CD4-positive, alpha-beta T cell treated with Interferon gamma for 1 hour (primary cell): ENCODE results near the gene CRYBA1.
"Not testable (repeated sequence)": the region's sequence is repeated elsewhere in the genome, so short reads cannot be mapped to it uniquely, and the experiment has no call there.

Source experiments
- DNase-seq: peaks from one replicate; pipeline ENCODE4 v3.0.0-alpha.2; 2020

The CRYBA1 gene

DNA sequence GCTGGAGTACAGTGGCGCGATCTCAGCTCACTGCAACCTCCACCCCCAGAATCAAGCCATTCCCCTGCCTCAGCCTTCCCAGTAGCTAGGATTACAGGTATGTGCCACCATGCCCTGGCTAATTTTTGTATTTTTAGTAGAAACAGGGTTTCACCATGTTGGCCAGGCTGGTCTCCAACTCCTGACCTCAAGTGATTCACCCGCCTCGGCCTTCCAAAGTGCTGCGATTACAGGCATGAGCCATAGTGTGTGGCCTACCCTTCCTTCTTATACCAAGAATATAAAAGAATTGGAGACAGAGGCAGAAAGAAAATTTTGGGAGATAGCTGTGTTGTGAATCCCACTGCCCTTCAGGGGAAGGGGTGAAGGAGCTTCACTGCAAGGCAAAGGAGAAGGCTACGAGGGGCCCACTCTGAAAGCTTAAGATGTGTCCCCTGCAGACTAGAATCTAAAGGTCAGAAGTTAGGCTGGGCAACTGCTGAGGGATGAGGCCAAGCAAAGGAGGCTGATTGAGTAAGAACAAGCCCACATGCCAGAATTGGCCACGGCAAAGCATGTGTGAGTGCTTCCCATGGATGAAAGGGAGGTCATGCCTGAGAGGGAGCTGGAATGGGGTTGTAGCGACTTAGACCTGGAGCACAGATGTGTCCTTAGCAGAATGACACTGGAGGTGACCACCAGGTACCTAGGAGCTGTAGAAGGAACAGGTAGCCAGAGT is 8.4 kb upstream of the CRYBA1 start:
- no peak for DNase-seq

DNA sequence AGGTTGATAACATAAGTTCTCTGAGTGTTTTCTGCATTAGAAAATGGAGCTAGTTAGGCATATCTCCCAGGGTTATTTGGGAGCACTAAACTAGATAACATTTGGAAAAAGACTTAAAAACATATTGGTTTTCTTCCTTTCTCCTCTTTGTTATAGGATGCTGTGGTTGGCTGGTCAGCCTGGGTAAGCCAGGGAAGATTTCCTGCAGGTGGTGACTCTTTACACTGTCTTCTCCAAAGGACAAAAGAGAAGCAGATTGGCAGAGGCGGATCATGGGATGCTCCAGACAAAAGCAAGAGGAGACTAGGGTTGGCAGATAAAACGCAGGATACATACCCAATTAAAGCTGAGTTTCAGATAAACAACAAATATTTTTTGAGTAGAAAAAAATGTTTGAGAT is 6.2 kb upstream of the CRYBA1 start:
- no peak for DNase-seq

DNA sequence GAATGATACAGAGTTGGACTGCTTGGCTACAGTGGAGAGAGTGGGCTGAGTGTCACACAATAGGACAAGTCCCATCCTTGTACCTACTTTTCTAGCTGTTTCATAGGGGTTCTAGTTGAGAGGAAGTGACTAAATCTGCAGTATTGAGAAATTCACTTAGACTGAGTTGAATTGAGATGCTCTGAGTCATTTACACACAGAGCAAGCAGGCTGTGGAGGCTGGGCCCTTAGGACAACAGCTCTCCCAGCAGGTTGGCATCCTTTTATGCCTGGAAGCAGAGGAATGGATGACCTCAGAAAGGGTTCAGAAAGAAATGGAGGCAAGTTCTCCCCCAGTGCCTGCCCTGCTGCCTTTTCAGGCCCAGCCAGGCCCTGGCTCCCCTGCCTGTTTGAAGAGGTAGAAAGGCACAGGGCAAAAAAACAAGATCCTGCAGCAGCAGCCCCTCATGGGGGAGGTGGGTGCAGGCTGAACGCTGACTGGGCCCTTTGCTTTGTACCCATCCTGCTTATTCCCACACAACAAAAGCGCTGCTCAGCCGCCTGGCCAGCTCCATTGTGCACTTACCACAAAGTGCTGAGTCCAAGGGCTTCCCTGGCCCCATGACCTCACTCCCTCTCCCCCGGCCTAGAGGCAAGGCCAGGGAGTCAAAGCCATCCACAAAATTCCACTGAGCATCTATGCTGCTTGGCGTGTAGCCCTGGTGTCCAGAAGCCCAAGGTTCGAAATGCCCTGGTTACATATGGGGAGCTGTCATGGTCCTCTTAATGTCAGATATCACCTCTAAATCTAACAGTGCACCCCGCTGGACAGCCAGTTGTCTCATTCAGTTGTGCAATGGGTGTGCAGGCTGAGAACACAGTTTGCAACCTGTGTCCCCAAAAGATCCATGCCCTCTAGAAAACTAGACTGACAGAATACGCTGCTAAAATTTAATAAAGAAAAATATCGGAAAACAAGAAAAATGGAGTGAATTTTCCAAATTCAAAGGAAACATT is 5.4 kb upstream of the CRYBA1 start:
- DNase-seq = peak; percentile 45

DNA sequence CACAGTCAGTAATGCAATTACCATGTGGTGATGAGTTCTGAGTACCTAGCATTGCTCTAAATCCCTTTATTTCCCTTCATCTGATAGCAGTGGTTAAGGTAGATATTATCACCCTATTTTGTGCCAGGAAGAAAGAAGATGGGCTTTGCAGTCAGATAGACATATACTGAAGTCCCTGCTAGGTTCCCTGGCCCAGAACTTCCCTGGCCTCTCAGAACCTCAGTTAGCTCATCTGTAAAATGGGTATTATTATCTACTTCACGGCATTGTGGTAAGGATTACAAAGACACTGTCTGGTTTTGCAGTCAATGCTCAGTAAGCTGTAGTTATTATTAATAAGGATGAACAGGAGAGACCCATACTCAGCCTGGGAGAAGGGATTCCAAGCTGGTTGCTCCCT is 4.6 kb upstream of the CRYBA1 start:
- no peak for DNase-seq

DNA sequence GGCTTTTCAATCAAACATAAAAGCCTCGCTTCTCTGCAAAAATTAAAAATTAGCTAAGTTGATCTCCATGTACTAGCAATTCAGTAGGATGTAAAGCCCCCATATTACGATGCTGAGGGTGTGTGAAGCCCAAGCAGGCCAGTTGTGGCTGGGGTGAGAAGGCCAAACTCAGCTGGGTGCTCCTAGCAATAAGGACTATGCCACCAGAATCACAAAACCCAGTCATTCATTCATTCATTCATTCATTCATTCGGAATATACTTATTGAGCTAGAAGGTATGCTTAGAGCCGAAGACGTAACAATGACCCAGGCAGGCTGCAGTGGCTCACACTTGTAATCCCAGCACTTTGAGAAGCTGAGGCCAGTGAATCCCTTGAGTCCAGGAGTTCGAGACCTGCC is 3.9 kb upstream of the CRYBA1 start:
- DNase-seq = no peak

DNA sequence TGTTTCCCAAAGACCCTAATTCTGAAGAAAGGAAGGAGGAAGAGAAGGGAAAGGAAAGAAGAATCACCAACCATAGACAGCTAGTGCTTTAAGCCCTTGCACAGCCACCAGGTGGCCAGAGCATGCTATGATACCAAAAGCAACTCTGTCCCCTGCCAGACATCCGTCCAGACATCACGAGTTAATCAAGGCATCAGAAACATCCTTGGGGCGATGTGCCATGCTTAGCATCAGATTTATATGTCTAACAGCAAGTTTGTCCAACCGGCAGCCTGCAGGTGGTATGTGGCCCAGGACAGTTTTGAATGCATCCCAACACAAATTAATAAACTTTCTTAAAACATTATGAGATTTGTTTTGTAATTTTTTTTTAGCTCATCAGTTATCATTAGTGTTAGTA is 2.9 kb upstream of the CRYBA1 start:
- DNase-seq = no peak

DNA sequence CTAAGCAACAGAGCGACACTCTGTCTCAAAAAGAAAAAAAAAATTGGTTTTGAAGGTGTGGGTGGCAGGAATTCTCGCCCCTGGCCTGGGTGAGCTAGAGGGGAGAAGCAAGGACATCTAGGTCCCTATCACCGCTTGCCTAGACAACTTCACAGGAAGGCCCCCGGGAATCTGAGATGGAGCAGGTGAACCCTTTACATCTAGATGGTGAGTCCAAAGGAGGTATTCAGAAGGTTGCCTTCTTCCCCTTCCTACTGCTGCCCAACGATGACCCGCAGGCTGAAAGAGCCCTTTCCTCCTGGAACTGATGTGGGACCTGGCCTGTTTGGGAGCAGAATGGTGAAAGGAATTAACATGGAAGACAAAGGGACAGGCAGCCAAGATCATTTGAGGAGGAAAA is 1.3 kb upstream of the CRYBA1 start:
- DNase-seq = no peak

DNA sequence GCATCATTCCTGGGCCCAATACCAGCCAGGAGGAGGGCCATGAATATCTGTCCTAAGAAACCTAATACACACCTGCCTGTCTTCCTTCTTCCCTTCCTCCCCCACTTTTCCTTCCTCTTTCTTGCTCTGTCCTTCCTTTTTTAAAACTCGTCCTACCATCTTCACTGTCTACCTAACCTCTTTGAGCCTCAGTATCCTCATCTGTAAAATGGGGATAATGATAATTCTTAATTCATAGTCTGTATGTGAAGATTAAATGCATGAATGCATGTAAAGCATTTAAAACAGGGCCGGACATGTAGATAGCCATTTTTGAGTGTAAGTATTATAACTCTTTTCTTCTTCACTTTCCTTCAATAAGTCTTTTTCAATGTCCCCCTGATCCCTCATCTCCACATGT is 560 bp downstream of the CRYBA1 start:
- DNase-seq = no peak

DNA sequence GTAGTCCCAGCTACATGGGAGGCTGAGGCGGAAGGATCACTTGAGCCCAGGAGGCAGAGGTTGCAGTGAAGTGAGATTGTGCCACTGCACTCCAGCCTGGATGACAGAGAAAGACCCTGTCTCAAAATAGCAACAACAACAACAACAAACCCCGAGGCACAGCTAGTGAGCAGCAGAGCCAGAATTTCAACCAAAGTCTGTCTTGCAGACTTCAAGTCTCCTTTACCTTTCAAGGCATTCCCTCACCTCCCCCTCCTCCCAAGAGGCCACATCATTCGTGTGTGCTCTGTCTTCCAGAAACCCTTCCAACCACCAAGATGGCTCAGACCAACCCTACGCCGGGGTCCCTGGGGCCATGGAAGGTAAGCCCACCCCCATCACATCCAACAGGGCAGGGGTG is 2.2 kb downstream of the CRYBA1 start:
- DNase-seq = no peak

DNA sequence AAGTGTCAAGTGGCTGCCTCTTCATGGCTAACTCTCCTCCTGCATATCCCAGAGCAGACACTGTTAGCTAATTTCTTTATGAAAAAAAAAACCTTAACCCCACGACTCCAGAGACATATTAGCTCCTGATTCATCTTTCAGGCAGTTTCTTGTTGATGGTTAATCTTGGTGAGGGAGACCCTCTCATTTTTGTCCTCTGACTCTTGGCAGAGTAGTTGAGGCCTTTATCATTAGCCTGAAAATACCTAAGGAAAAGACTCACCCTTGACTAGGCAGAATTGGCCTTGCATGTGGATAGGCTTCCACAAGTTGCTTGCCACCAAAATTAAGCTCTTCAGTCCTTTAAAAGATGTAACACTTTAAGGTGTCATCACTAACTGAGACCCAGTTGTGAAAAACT is 4.0 kb downstream of the CRYBA1 start:
- DNase-seq = no peak

DNA sequence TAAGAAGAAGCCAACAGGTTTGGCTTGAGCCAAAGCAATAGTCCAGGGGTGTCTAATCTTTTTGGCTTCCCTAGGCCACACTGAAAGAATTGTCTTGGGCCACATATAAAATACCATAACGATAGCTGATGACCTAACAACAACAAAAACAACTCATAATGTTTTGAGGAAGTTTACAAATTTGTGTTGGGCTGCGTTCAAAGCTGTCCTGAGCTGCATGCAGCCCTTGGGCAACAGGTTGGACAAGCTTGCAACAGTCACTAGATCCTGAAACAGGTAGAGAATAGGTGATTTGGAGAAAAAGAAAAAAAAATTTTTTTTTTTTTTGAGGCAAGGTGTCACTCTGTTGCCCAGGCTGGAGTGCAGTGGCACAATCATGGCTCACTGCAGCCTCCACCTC is 4.5 kb downstream of the CRYBA1 start:
- no peak for DNase-seq

DNA sequence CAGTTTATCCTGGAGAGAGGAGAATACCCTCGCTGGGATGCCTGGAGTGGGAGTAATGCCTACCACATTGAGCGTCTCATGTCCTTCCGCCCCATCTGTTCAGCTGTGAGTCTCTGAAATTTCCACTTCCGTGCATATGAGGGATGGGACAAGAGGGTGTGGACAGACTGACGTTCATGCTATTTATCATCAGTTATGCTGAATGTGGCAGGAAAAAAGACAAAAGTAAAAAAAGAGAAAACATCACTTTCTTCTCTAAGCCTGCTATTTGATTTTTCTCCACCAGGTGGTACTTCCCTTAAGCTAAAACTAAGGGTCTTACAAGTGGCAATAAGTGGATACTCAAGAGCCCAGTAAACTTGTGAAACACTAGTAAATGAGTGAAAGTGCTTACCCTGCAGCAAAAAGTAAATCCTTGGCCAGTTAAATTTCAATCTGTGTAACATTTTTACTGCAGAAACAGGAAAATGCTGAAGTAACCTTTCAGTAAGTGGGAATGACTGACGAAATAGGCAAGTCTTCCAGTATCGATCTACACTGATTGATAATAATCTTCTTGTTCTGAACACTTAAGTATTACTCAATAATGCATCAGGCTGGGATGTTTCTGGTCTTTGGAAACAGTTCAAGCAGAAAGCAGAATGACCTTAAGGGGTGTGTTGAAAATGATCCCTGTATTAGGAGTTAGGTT is 5.6 kb downstream of the CRYBA1 start:
- no peak for DNase-seq

DNA sequence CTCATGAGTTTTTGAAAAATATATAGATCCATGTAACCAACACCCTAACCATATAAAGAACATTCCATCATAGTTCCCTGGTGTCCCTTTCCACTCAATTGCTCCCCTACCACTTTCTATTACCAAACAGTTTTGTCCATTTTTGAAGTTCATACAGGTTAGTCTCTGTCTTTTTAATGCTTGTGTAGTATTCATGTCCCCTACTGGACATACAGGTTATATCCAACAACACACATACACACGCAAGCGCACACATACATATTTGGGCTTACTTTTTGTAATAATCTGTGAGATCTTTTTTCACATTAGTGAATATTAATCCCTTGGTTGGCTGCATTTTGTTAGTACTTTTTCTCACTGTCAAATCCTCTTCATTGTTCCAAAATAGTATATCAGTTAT is 6.4 kb downstream of the CRYBA1 start:
- DNase-seq = no peak

DNA sequence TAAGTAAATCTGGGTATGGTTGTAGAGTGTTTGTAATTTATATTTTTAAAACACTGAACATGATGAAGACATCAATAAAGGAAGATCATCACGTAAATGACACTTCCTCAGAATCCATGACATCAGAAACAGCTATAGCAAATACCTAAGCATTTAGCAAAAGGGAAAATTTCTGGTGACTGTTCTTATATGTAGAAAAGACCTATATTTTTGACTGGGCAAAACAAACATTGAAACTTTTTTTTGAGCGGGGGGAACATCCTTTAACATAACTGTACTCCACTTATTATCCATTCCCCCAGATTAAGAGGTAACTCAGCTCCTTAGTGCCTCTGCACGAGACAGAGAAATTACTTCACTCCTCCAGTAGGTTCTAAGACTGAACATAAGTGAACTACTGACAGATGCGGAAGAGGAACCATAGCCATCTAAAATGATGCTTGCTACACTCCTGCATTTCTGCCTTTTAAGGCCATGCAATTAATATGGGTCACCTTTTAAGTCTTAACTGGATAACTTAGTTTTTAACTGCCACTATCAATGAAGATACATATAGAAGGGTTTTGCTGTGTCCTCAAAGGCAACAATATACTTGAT is 9.4 kb downstream of the CRYBA1 start:
- DNase-seq = no peak

DNA sequence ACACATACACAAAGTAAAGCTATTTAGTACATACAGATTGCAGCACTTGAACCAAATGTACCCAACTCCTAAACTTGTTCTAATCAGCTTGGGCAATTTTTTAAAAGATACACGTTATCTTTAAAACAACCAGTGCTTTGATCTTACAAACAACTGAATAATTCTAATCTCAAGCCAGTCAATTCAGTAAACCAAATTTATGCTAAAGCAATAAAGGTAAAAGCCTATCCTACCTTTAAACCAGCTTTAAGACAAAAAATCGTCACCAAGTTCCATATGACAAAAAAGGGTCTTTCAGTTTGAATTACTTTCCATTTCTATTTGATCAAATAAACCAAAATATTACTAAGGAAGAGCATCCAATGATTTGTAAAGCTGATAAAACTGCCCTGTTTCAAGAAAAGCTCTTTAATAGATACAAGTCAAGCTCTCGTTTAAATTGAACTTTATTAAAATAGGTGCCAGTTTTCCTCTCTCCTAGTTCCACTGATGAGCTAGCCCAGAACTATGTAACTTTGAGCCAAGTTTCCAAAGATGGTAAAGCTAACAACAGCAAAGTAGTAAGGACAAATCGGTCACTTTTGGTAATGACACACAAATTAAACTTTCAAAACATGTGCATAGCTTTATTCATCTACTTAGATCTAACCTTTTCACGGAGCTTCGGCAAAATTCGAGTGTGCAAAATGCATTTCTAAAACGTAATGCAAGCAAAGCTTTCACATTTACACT is 10.2 kb downstream of the CRYBA1 start:
- no peak for DNase-seq

DNA sequence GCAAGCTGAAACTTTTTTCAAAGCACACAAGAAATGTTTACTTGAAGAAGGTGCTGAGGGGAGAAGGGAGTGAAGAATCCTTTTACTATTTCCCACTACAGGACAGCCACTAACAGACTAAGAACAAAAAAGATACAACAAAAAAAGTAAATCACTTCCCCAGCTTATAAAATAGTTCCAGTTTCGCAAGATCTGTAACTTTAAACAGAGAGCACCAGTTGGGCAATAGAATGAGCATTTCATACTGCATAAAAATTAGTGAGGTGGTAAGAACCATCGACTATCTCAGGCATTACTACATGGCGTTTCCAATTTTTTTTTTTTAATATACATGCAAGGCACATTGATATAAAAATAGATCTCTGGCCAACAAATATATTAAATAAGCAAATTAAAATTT is 11.1 kb downstream of the CRYBA1 start:
- DNase-seq = no peak

DNA sequence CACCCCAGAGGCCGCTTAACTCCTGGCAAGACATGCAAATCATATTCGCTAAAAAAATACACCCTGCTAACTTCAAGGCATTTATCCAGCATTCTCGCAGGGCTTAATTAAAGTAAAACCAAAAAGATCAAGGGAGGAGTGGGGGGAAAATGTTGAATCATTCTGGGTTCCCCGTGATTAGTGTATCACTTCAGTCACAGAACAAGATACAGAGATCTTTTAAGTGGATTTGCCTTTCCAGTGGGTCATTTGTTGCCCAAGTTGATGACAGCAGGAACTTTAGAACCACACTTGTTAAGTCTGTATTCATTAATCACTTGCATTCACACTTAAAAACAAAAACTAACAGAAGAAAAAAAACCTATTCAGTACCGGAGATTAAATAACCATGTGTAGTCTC is 17.3 kb downstream of the CRYBA1 start:
- DNase-seq = no peak

DNA sequence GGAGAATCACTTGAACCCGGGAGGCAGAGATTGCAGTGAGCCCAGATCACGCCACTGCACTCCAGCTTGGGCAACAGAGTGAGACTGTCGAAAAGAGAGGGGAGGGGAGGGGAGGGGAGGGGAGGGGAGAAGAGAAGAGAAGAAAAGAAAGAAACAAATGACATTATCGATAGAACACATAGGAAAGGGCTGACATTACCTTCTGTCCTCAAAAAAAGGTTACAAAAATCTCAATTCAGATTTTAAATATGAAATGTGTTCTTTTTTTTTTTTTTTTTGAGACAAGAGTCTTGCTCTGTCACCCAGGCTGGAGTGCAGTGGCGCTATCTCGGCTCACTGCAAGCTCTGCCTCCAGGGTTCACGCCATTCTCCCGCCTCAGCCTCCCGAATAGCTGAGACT is 25.3 kb downstream of the CRYBA1 start:
- DNase-seq = not testable (repeated sequence)

DNA sequence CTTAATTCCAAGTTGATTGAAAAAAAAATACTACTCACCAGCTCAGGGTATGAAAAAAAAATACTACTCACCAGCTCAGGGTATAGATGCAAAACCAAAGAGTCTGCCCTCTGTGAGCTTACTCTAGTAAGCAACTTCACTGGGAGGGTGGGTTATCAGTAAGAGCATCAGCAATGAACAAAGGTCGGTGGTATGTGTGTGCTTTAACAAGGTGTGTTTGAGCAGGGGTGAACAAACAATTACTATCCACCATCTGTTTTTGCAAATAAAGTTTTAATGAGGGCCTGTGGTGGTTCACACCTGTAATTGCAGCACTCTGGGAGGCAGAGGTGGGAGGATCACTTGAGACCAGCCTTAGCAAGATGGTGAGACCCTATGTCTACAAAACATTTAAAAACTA is 27.3 kb downstream of the CRYBA1 start:
- no peak for DNase-seq

DNA sequence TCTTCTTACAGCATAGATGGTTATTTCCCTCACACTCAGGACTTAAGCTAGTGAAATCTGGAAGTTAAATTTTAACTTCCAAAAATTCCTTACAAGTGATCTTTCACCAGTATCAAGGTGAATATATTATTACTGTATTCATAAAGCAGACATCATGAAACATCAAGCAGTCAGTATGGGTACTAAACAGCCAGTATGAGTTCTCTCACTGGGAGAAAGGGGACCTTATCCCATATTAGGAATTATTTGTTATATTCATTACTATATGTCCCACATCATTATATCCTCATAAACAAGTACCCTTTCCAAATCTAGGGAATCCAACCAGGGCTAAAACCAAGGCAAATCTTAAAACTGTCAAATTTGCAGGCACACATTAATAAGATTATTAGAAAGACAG is 32.0 kb downstream of the CRYBA1 start:
- no peak for DNase-seq

DNA sequence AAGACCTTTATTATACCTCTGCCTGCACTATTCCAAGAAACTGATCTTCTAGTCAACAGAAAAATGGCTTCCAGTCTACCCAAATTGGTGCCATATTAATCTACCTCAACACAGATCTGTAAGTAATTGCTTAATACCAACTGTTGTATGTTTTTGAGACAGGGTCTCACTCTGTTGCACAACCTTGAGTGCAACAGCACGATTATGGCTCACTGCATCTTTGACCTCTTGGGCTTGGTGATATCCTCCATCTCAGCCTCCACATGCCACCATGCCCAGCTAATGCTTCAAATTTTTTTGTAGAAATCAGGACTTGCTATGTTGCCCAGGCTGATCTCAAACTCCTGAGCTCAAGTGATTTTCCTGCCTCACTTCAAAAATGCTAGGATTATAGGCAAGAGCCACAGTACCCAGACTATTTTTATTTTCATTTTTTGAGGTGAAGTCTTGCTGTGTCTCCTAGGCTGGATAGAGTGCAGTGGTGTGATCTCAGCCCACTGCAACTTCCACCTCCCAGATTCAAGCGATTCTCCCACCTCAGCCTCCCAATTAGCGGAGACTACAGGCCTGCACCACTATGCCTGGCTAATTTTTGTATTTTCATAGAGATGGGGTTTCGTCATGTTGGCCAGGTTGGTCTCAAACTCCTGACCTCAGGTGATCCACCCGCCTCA is 32.9 kb downstream of the CRYBA1 start:
- DNase-seq = no peak

DNA sequence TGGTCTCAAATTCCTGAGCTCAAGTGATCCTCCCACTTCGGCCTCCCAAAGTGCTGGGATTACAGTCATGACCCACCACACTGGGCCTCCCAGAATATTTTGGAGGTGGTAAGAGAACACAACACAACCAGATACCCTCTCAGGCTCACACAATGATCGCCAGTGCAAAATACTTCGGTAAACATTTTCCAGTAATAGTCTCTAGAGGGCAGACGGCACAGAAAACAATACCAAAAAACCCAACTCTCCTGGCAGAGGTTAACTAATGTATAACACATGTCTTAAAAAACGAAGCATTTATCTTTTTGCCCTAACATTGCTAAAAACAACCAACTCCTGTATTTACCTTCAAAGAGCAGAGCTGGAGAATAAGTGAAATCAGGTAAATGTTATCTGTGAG is 36.8 kb downstream of the CRYBA1 start:
- DNase-seq = no peak
